NK-92 treated with Interleukin-12 subunit alpha and Interleukin-12 subunit beta, amount 100 ng/mL, for 24 hours (cell line): ENCODE results near the gene CFAP74.

Experiments
- DNase-seq: peaks from one replicate; lab custom pipeline; 2025; lab: John Stamatoyannopoulos, UW

CFAP74 gene

DNA sequence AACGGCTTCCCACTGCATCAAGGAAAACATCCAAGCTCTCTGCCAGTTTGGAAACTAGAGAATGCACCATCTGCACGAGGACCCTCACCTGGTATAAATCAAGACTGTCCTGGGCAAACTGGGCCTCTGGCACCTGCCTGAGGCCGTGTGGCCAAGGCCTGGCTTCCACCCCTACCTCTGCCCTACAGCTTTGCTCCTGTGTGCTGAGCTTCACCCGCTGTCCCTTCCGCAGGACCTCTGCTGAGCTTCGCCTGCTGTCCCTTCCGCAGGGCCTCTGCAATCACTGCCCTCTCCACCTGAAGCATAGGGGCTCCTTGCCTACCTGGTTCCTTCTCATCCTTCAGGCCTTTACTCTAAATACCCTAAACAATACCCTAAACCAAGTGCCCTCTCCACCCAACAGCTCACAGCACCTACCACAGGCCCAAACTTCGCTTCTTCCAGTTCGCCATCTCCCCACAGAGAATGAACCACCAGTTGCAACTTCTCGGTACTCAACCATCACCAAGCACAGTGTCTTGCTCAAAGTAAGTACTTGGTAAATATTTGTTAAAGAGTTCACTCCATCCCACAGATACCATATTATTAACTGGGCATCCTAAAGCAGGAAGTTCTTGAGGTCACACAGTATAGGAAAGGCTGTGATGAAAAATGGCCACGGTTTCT, 131.1 kb downstream of the CFAP74 start:
- no peak for DNase-seq
